Activated CD4-positive, alpha-beta T cell treated with anti-CD3 and anti-CD28 coated beads for 24 hours (primary cell): ENCODE data around the gene PMEL.
"Not testable (repeated sequence)": the region's sequence is repeated elsewhere in the genome, so short reads cannot be mapped to it uniquely, and the experiment has no call there.

ENCODE experiments used
- DNase-seq, 2 donors: peaks; one replicate each; pipeline ENCODE4 v3.0.0-alpha.2; 2020; ENCODE audit warnings: low read depth in 2 of 2

Gene PMEL

DNA sequence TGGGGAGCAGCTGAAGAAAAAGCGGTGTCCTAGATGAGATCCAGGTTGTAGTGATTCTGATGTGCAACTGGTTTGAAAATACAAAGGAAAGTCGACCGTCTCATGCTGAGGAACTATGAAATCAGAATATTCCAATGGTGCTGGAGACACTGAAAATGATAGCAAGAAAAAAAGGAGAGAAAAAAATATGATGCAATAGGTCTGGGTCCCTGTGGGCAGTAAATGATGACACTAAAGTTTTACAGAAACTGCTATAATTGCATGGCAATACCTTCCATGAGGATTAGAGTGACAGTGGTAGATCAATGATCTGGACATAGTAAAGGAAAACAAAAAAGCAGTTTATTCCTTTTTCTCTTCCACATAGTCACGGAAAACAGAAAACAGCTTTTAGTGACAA is 40.5 kb downstream of the PMEL start:
- DNase-seq: no peak

DNA sequence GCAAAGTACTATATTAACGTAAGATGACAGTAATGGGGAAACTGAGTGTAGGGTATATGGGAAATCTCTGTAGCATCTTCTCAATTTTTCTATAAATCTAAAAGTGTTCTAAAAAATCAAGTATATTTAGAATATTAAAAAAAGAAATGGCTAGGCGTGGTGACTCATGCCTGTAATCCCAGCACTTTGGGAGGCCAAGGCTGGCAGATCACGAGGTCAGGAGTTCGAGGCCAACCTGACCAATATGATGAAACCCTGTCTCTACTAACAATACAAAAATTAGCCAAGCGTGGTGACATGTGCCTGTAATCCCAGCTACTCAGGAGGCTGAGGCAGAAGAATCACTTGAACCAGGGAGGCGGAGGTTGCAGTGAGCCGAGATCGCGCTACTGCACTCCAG is 42.2 kb downstream of the PMEL start:
- not testable (repeated sequence) for DNase-seq

DNA sequence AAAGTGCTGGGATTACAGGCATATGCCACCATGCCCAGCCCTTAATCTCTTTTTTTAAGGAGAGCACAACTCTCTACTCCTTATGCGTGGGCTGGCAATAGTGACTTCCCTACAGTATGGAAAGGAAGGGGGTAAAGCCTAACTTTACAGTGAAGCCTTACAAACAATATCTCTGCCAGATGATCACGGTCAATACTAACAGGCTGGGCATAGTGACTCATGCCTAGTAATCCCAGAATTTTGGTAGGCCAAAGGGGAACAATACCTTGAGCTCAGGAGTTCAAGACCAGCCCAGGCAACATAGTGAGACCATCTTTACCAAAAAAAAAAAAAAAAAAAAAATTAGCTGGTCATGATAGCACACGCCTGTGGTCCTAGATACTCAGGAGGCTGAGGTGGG is 43.7 kb downstream of the PMEL start:
- no peak for DNase-seq

- not testable (repeated sequence) for DNase-seq
Measured at GRCh38 chr12:55919032-55919431, 46.8 kb downstream of the PMEL start.

- DNase-seq: no peak
Measured at GRCh38 chr12:55915482-55915859, 50.4 kb downstream of the PMEL start.

DNA sequence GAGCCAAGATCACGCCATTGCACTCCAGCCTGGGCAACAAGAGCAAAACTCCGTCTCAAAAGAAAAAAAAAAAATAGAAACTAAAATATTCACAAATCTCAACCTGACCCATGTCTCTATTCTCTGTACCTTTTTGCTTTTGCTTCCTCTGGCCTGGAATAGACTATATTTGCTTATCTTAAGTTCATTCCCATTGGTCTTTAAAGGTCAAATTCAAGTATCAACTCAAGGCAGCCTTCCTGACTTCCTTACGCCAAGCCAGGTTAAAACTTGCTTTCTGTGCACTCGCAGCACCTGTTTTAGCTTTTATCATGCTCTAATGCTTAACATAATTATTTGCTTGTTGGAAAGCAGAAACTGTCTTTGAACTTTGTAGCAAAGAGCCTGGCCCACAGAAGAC is 52.9 kb downstream of the PMEL start:
- DNase-seq: no peak

GRCh38 chr12:55909513-55909884 is 56.3 kb downstream of the PMEL start:
- no peak for DNase-seq

- DNase-seq: no peak
Measured at GRCh38 chr12:55908726-55909512, 56.9 kb downstream of the PMEL start.

DNA sequence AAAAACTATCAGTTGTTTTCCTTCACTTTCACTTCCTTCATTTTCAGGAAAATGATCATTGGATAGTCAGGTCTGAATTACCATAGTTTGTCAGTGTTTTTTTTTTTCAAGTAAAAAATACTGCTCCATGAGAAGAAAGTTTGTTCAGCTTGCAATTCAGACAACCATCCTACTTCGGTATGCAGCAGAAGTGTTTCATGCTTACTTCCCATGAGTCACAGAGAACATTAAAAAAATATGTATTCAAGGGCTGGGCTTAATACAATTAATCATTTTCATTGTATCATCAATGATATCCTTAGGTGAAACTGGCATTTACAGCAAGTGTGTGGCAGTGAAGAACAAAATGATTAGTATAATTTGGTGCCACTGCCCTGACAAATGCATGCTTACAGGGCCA is 59.8 kb downstream of the PMEL start:
- no peak for DNase-seq
